Fibroblast of lung (primary cell): ENCODE data around the gene PIGR. TPM values are rescaled to one million over a fixed set of nuclear protein-coding genes. Genes with fewer than 3 reads are reported as not detected.

Source experiments
- DNase-seq, 2 donors: peaks; one replicate each; pipeline versions ENCODE4 v3.0.0 to v3.0.0-alpha.2; 2010; ENCODE audit warnings: low read depth in 2 of 2
- H2AFZ ChIP-seq: 2 replicates; pipeline ENCODE4 v1.5.1; 2012; ENCODE audit warnings: low read length, control low read depth, inconsistent platforms
- H3K27ac ChIP-seq: 2 replicates; pipeline ENCODE4 v1.5.1; 2011; ENCODE audit warnings: low read length, control low read depth; ENCODE audit not compliant: insufficient read depth
- H3K27me3 ChIP-seq: 2 replicates; pipeline ENCODE4 v1.5.1; 2011; ENCODE audit warnings: mild to moderate bottlenecking, low read length; ENCODE audit not compliant: control insufficient read depth, insufficient read depth
- H3K36me3 ChIP-seq: 2 replicates; pipeline ENCODE4 v1.5.1; 2011; ENCODE audit warnings: low read length; ENCODE audit not compliant: control insufficient read depth, insufficient read depth
- H3K4me1 ChIP-seq: 2 replicates; pipeline ENCODE4 v1.5.1; 2011; ENCODE audit warnings: low read length; ENCODE audit not compliant: control insufficient read depth, insufficient read depth; ENCODE audit errors: extremely low read depth
- H3K4me2 ChIP-seq: 2 replicates; pipeline ENCODE4 v1.5.1; 2011; ENCODE audit warnings: low read length, control low read depth; ENCODE audit not compliant: insufficient read depth; ENCODE audit errors: extremely low read depth
- H3K4me3 ChIP-seq, 4 experiments: fragments of 200-600 bp in 1 of 4; sonication (generic) in 1 of 4; replicated peaks in 1 of 4; 2 replicates each; pipeline ENCODE4 v1.5.1; 2011 to 2016; ENCODE audit warnings: low read length in 4 of 4, low read depth in 3 of 4, mild to moderate bottlenecking in 3 of 4, control low read depth in 2 of 4, inconsistent platforms in 1 of 4, mixed read lengths in 1 of 4; ENCODE audit not compliant: insufficient read depth in 1 of 4; ENCODE audit errors: control extremely low read depth in 1 of 4
- H3K79me2 ChIP-seq: 2 replicates; pipeline ENCODE4 v1.5.1; 2012; ENCODE audit warnings: mild to moderate bottlenecking, low read length, inconsistent platforms; ENCODE audit not compliant: control insufficient read depth, insufficient read depth
- H3K9ac ChIP-seq: 2 replicates; pipeline ENCODE4 v1.5.1; 2011; ENCODE audit warnings: mild to moderate bottlenecking, low read length, control low read depth; ENCODE audit not compliant: insufficient read depth
- H3K9me3 ChIP-seq: 2 replicates; pipeline ENCODE4 v1.5.1; 2012; ENCODE audit warnings: low read depth, low read length; ENCODE audit not compliant: control insufficient read depth, insufficient read depth
- H4K20me1 ChIP-seq: 2 replicates; pipeline ENCODE4 v1.5.1; 2011; ENCODE audit warnings: low read length; ENCODE audit not compliant: control insufficient read depth, insufficient read depth; ENCODE audit errors: extremely low read depth
- EZH2 ChIP-seq: IDR thresholded peaks from 2 replicates; pipeline ENCODE4 v1.5.1; 2012; ENCODE audit warnings: low read length, control low read depth, mild to moderate bottlenecking; ENCODE audit errors: missing control alignments
- polyA plus RNA-seq, 2 donors: library from polyadenylated mRNA; depleted of rRNA in 1 of 2; stranded (reverse) in 1 of 2; unstranded in 1 of 2; fragments of >200 nt; gene quantifications; 2 replicates each; pipeline ENCODE4 v1.2.1, GENCODE V29; 2011 to 2012; ENCODE audit warnings: missing spikeins in 1 of 2
- total RNA-seq: library from RNA; depleted of rRNA; stranded (reverse); fragments of >200 nt; gene quantifications from 2 replicates; pipeline ENCODE4 v1.2.1, GENCODE V29; 2014
- TF ChIP-seq, protein P1 (sequence below), 2 donors: IDR thresholded peaks in 1 of 2; conservative IDR thresholded peaks in 1 of 2; 1 replicate in 1 of 2; 2 replicates in 1 of 2; pipeline ENCODE4 v1.5.1; 2011 to 2012; ENCODE audit warnings: low read length in 2 of 2, control low read depth in 1 of 2, inconsistent platforms in 1 of 2, low read depth in 1 of 2, mild to moderate bottlenecking in 1 of 2

The PIGR gene
- total and polyA plus RNA-seq, 2 donors (not counting 1 experiment from before 2014, with no cell fraction given) = not detected

DNA sequence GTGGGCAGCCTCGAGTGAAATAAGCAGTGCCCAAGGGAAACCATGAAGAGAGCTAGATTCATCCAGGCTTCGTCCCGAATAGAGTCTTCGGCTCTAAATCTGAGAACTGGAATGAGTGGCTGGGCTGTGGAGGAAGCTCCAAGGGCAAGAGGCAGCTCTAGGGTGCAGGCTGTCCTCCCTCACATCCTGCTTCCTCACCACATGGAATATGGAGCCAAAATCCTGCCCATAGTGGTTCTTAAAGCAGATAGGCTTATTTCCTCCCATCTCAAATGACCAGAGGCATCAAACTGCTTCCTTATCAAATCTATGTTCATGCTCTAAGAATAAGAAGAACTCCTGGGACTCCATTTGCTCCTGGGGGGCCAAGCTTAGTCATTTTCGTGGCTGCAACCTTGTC is 46.5 kb downstream of the PIGR start:
- peaks cover 34% of the 10 kb centered on the region for H3K4me1 ChIP-seq
- no peak overlapping the region for H3K4me3 ChIP-seq
- no peak overlapping the region for H3K9ac ChIP-seq
- no peaks in the 10 kb centered on the region for H3K9me3 ChIP-seq
- no peaks in the 10 kb centered on the region for H4K20me1 ChIP-seq
- no peak overlapping the region for H2AFZ ChIP-seq
- no peaks in the 10 kb centered on the region for H3K36me3 ChIP-seq
- H3K27me3 ChIP-seq = no peaks in the 10 kb centered on the region
- TF ChIP-seq EZH2 = no peak
- TF ChIP-seq, protein P1, sequence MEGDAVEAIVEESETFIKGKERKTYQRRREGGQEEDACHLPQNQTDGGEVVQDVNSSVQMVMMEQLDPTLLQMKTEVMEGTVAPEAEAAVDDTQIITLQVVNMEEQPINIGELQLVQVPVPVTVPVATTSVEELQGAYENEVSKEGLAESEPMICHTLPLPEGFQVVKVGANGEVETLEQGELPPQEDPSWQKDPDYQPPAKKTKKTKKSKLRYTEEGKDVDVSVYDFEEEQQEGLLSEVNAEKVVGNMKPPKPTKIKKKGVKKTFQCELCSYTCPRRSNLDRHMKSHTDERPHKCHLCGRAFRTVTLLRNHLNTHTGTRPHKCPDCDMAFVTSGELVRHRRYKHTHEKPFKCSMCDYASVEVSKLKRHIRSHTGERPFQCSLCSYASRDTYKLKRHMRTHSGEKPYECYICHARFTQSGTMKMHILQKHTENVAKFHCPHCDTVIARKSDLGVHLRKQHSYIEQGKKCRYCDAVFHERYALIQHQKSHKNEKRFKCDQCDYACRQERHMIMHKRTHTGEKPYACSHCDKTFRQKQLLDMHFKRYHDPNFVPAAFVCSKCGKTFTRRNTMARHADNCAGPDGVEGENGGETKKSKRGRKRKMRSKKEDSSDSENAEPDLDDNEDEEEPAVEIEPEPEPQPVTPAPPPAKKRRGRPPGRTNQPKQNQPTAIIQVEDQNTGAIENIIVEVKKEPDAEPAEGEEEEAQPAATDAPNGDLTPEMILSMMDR (conservative IDR thresholded peaks at IDR 0.05 in 1 of 2, IDR thresholded peaks at IDR 0.05 in 1 of 2; ENCODE audit: low read depth in 1 of 2, low read length in 2 of 2) = no peak
- H3K4me2 ChIP-seq = no peak overlapping the region
- no peak for DNase-seq
- no peak overlapping the region for H3K27ac ChIP-seq
- no peaks in the 10 kb centered on the region for H3K79me2 ChIP-seq

DNA sequence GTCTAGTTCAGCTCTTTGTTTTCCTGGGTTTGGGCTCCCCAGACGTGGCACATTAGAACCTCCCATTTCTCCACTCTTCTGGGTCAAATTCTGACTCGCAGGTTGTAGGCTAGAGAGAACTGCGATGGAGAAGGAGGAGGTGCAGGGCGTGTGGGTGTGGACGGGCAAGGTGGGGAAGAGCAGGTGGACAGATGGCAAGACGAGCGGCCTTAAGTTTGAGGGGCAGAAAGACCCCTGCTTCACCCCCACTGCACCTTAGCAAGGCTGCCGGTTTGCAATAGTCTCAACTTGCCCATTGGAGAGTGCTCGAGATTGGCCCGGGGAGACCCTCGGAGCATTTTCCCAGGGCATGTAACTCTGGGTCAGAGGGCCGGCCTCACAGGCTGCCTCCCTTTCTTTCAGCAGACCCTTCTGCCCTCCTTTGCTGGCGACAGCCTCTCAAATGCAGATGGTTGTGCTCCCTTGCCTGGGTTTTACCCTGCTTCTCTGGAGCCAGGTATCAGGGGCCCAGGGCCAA is 47.3 kb downstream of the PIGR start:
- Histone ChIP-seq H3K9me3 (no peaks in the 10 kb centered on the region), H3K4me3 (no peak overlapping the region), H3K36me3 (no peaks in the 10 kb centered on the region), H3K9ac (no peak overlapping the region), H3K27me3 (no peaks in the 10 kb centered on the region), H4K20me1 (no peaks in the 10 kb centered on the region), H3K4me2 (peak overlapping the region; percentile 23), H2AFZ (no peak overlapping the region), H3K27ac (peak overlapping the region; percentile 83), H3K4me1 (peaks cover 34% of the 10 kb centered on the region), H3K79me2 (no peaks in the 10 kb centered on the region)
- no peak for TF ChIP-seq EZH2
- TF ChIP-seq, protein P1 (conservative IDR thresholded peaks at IDR 0.05 in 1 of 2, IDR thresholded peaks at IDR 0.05 in 1 of 2; ENCODE audit: low read depth in 1 of 2, low read length in 2 of 2) = no peak
- DNase-seq = no peak

DNA sequence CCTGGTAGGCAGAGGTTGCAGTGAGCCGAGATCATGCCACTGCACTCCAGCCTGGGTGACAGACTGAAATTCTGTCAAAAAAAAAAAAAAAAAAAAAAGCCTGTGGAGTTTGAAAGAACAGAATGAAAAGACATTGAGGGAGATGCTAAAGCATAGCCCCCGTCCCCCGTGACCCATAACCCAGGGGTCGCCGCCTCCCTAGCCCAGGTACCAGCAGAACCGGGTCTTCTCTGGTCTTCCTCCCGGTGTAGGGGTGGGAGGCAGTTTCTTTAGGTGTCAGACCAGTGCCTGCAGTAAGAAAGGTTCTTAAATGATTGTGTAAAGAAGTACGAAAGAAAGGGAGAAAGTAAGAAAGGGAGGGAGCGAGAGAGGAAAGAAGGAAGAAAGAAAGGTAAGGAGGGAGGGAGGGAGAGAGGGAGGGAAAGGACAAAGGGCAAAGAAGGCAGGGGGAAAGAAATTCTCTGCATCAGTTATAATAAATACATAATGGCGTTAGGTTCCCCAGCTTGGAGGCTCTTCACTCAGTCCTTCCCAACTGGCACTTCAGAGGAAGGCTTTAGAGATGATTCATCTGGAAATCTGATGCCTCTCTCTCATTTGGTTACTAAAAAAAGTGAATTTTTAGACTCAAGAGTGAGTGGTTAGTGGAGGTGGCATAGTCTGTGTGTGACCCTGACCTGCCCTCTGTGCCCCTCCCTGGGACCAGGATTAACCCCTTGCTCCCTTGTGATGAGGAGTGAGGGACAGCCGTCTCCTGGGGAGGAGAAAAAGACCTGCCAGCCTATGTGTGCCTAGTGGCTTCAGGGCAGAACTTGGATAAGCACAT is 48.0 kb downstream of the PIGR start:
- Histone ChIP-seq H3K27me3 (no peaks in the 10 kb centered on the region), H3K4me2 (peak overlapping the region; percentile 65), H3K4me1 (peaks cover 35% of the 10 kb centered on the region), H4K20me1 (no peaks in the 10 kb centered on the region), H3K79me2 (no peaks in the 10 kb centered on the region), H2AFZ (peak overlapping the region; percentile 57), H3K27ac (peak overlapping the region; percentile 83), H3K36me3 (no peaks in the 10 kb centered on the region), H3K4me3 (no peak overlapping the region), H3K9ac (peak overlapping the region; percentile 48), H3K9me3 (no peaks in the 10 kb centered on the region)
- DNase-seq = peak; percentile 72
- TF ChIP-seq, protein P1 (conservative IDR thresholded peaks at IDR 0.05 in 1 of 2, IDR thresholded peaks at IDR 0.05 in 1 of 2; ENCODE audit: low read depth in 1 of 2, low read length in 2 of 2) = no peak
- TF ChIP-seq EZH2 = no peak
